Measurements from ENCODE around the gene IL19. TPM values are rescaled to one million over a fixed set of nuclear protein-coding genes. Genes with fewer than 3 reads are reported as not detected.
A peak's percentile ranks its signal among the peaks of the same experiment; 100 is the strongest.
"Not testable (repeated sequence)": the region's sequence is repeated elsewhere in the genome, so short reads cannot be mapped to it uniquely, and the experiment has no call there.

The IL19 gene
- total RNA-seq, 4 donors from 2014 or later, result not detected

GRCh38 chr1:206754011-206754410, 16.6 kb upstream of the IL19 start:
- H3K9me3 ChIP-seq, result no peaks in the 10 kb centered on the region
- no peaks in the 10 kb centered on the region for H3K4me1 ChIP-seq
- no peak for TF ChIP-seq CTCF (IDR thresholded peaks at IDR 0.05)
- no peak for TF ChIP-seq POLR2A (IDR thresholded peaks at IDR 0.05)
- no peak overlapping the region for H3K27ac ChIP-seq
- no peaks in the 10 kb centered on the region for H3K36me3 ChIP-seq
- no peaks in the 10 kb centered on the region for H3K27me3 ChIP-seq
- no peak overlapping the region for H3K4me3 ChIP-seq
- DNase-seq, result no peak

- H3K36me3 ChIP-seq, result no peaks in the 10 kb centered on the region
- H3K9me3 ChIP-seq, result no peaks in the 10 kb centered on the region
- no peak for TF ChIP-seq POLR2A (IDR thresholded peaks at IDR 0.05)
- no peak for TF ChIP-seq CTCF (IDR thresholded peaks at IDR 0.05)
- H3K4me1 ChIP-seq, result no peaks in the 10 kb centered on the region
- DNase-seq, result no peak
- H3K27me3 ChIP-seq, result no peaks in the 10 kb centered on the region
- no peak overlapping the region for H3K4me3 ChIP-seq
- peak overlapping the region in 1 of 4 donors; percentile 58 for H3K27ac ChIP-seq
Observed at GRCh38 chr1:206757524-206758266, 12.9 kb upstream of the IL19 start.

DNA sequence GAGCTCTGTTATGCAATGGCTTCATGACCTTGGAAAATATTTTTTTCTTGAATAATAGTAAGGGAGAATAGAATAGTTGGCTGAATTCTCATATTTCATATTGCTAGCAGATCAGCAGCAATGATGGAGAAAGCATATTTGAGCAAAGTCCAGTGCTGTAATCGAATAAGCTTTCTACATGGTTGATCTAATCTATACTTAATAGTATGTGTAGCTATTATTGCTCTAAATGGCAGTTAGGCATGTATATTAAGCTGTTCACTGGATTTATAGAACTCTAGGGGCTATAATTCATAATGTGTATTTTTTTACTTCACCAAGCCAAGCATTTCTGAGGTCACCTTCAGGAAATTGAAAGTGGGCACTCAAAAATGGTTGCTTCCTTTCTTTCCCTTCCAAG, 10.0 kb upstream of the IL19 start:
- Histone ChIP-seq H3K27ac (no peak overlapping the region), H3K4me1 (no peaks in the 10 kb centered on the region), H3K9me3 (no peaks in the 10 kb centered on the region), H3K36me3 (no peaks in the 10 kb centered on the region), H3K27me3 (no peaks in the 10 kb centered on the region), H3K4me3 (no peak overlapping the region)
- no peak for DNase-seq
- no peak for TF ChIP-seq CTCF (IDR thresholded peaks at IDR 0.05)

DNA sequence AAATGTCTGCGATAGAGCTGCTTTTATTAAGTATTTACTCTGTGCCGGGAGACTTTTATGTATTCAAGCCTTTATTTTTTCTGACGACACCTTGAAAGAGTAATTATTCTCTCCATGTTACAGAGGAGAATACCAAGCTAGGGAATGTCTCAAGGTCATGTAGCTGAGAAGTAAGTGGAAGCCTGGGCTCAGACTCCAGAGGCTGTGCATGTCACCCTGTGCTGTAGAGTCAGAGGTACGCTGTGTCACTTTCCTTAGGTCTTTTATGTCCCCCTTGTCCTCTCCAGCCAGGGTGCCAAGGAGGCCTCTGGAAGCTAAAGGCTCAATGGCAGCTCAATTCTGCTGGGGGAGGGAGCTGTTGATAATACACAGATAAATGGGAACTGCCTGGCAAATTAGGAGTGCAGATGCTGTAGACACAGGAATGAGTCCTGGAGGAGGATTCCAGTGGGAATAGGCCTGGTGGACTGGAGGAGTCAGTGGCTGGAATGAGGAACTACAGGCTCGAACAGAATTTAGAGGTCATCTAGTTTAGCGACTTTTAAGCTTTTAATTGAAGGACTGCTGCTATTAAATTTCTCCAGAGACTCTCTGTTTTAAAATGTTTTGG, 9.3 kb upstream of the IL19 start:
- TF ChIP-seq POLR2A (IDR thresholded peaks at IDR 0.05) (no peak), CTCF (IDR thresholded peaks at IDR 0.05) (no peak)
- Histone ChIP-seq H3K4me1 (peaks cover 0 to 5% (median 0%) of the 10 kb centered on the region in 4 donors), H3K27ac (no peak overlapping the region), H3K9me3 (no peaks in the 10 kb centered on the region), H3K4me3 (no peak overlapping the region), H3K27me3 (no peaks in the 10 kb centered on the region), H3K36me3 (no peaks in the 10 kb centered on the region)
- no peak for DNase-seq

GRCh38 chr1:206762741-206763364, 7.7 kb upstream of the IL19 start:
- H3K4me1 ChIP-seq, H3K4me3 ChIP-seq, H3K9me3 ChIP-seq, H3K36me3 ChIP-seq, H3K27me3 ChIP-seq, H3K27ac ChIP-seq, DNase-seq: not testable (repeated sequence)

GRCh38 chr1:206765771-206766170, 4.8 kb upstream of the IL19 start:
- H3K9me3 ChIP-seq, H3K4me3 ChIP-seq, H3K27me3 ChIP-seq, DNase-seq, H3K36me3 ChIP-seq: not testable (repeated sequence)
- H3K4me1 ChIP-seq, result peaks cover 0 to 25% (median 18%) of the 10 kb centered on the region in 4 donors
- peak overlapping the region in 1 of 4 donors; percentile 31 for H3K27ac ChIP-seq

All from Peyer's patch (tissue), 4 donors.